Lung (tissue), 12 donors: ENCODE measurements around the gene HCRTR2. TPM values are rescaled to one million over a fixed set of nuclear protein-coding genes. Genes with fewer than 3 reads are reported as not detected.
A peak's percentile ranks its signal among the peaks of the same experiment; 100 is the strongest.

Source experiments
- ATAC-seq: fragments of 200-7000 bp; cut with Tn5 transposase; one replicate; pipeline ENCODE4 v1.9.1; 2020; ENCODE audit warnings: moderate number of reproducible peaks; ENCODE audit not compliant: insufficient read depth, low FRiP score
- DNase-seq, 3 donors: peaks; one replicate each; pipeline ENCODE4 v3.0.0-alpha.2; 2013 to 2017
- H3K27ac ChIP-seq, 2 donors: one replicate each; pipeline ENCODE4 v1.5.1; 2013; ENCODE audit warnings: mild to moderate bottlenecking in 2 of 2, moderate library complexity in 2 of 2, control low read depth in 1 of 2, inconsistent platforms in 1 of 2, low read depth in 1 of 2, low read length in 1 of 2
- H3K27me3 ChIP-seq, 3 donors: one replicate each; pipeline ENCODE4 v1.5.1; 2013; ENCODE audit warnings: low read length in 2 of 3; ENCODE audit not compliant: control insufficient read depth in 3 of 3, insufficient read depth in 3 of 3
- H3K36me3 ChIP-seq, 4 donors: one replicate each; pipeline ENCODE4 v1.5.1; 2013; ENCODE audit warnings: low read length in 4 of 4, mild to moderate bottlenecking in 1 of 4, moderate library complexity in 1 of 4; ENCODE audit not compliant: control insufficient read depth in 4 of 4, insufficient read depth in 4 of 4
- H3K4me1 ChIP-seq, 5 donors: one replicate each; pipeline ENCODE4 v1.5.1; 2013; ENCODE audit warnings: low read length in 5 of 5, mild to moderate bottlenecking in 2 of 5, moderate library complexity in 1 of 5; ENCODE audit not compliant: control insufficient read depth in 5 of 5, insufficient read depth in 5 of 5
- H3K4me3 ChIP-seq: one replicate; pipeline ENCODE4 v1.5.1; 2013; ENCODE audit warnings: mild to moderate bottlenecking, control low read depth, moderate library complexity
- H3K9ac ChIP-seq, 2 donors: one replicate each; pipeline ENCODE4 v1.5.1; 2013; ENCODE audit warnings: low read length in 2 of 2, control low read depth in 1 of 2; ENCODE audit not compliant: insufficient read depth in 1 of 2
- H3K9me3 ChIP-seq, 4 donors: one replicate each; pipeline ENCODE4 v1.5.1; 2013; ENCODE audit warnings: low read length in 3 of 4, mild to moderate bottlenecking in 1 of 4, moderate library complexity in 1 of 4; ENCODE audit not compliant: control insufficient read depth in 4 of 4, insufficient read depth in 3 of 4
- WGBS, 2 donors: extraction: QIAGEN DNeasy Blood & Tissue Kit; methylation state at CpG; one replicate each; pipeline ENCODE4 v1.1.7; 2013; 5-methylcytosine and 5-hydroxymethylcytosine counted together
- polyA plus RNA-seq, 2 donors: library from polyadenylated mRNA; stranded (reverse); fragments of 200-250 nt; gene quantifications; one replicate each; pipeline ENCODE4 v1.2.1, GENCODE V29; 2013
- total RNA-seq, 2 donors: library from RNA; depleted of rRNA in 1 of 2; stranded (reverse); fragments of >200 nt in 1 of 2; gene quantifications; one replicate each; pipeline ENCODE4 v1.2.1, GENCODE V29; 2014 to 2021
- TF ChIP-seq, protein P1 (sequence below): IDR thresholded peaks from 2 replicates; pipeline ENCODE4 v1.5.1; 2012; ENCODE audit warnings: mild to moderate bottlenecking; ENCODE audit errors: control extremely low read depth, extremely low read depth
- donor health status: control.
- donor health status: control.
- donor health status: Bipolar disorder and iron deficiency.
- donor health status: healthy.
- donor health status: DM: yes; HTN: yes; CAD: no.

Gene HCRTR2
- total and polyA plus RNA-seq, 4 donors = not detected

DNA sequence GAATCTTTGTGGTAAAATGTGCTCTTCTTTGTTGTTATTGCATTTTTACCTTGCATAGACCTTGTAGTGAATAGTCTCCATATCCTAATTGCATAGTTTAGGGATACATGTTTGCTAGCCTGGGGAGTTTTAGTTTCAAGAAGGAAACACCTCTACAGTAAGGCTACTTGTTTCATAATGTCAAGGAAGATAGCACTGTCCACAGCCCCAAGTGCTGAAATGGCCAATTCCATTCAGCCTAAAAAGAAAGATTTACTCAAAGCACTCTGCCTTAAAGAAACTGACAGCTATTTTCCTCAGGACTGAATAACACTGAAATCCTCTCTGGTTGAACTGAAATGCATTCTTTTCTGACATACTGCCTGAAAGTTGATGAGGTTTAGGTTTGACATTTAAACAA lies 2.6 kb downstream of the HCRTR2 start:
- Histone ChIP-seq H3K4me1 (peaks cover 0 to 6% (median 0%) of the 10 kb centered on the region in 5 donors), H3K9ac (no peak overlapping the region), H3K9me3 (no peaks in the 10 kb centered on the region), H3K36me3 (no peaks in the 10 kb centered on the region), H3K27ac (no peak overlapping the region), H3K27me3 (peaks cover 0 to 31% (median 21%) of the 10 kb centered on the region in 3 donors), H3K4me3 (no peak overlapping the region)
- DNase-seq (peak; percentile 27 to 64 (median 47)), ATAC-seq (no peak)
- TF ChIP-seq, protein P1, sequence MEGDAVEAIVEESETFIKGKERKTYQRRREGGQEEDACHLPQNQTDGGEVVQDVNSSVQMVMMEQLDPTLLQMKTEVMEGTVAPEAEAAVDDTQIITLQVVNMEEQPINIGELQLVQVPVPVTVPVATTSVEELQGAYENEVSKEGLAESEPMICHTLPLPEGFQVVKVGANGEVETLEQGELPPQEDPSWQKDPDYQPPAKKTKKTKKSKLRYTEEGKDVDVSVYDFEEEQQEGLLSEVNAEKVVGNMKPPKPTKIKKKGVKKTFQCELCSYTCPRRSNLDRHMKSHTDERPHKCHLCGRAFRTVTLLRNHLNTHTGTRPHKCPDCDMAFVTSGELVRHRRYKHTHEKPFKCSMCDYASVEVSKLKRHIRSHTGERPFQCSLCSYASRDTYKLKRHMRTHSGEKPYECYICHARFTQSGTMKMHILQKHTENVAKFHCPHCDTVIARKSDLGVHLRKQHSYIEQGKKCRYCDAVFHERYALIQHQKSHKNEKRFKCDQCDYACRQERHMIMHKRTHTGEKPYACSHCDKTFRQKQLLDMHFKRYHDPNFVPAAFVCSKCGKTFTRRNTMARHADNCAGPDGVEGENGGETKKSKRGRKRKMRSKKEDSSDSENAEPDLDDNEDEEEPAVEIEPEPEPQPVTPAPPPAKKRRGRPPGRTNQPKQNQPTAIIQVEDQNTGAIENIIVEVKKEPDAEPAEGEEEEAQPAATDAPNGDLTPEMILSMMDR = no peak

DNA sequence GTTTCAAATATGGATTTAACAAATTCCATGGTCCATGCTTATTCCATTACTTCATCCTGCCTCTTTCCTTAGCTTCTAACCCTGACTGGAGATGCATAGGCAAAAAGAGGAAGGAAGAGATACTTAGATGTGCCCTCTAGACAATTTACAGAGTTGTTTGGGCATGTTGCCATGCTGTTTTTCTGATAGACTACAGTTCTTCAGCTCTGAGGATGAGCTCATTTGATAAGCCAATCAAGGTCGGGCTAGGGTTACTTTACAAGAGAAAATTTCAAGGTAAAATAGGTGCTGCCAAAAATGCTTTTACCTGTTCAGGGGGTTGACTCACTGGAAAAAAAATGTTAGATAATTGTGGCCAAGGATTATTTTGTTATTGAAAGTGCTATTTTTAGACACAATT lies 5.9 kb downstream of the HCRTR2 start:
- 79 to 89% methylated on average over 1 of the region's 1 CpG for WGBS, 2 donors
- H3K4me1 ChIP-seq = no peaks in the 10 kb centered on the region
- DNase-seq (no peak), ATAC-seq (no peak)
- H3K4me3 ChIP-seq = no peak overlapping the region
- no peaks in the 10 kb centered on the region for H3K9me3 ChIP-seq
- H3K27ac ChIP-seq = no peak overlapping the region
- H3K9ac ChIP-seq = no peak overlapping the region
- TF ChIP-seq, protein P1 = no peak
- H3K36me3 ChIP-seq = no peaks in the 10 kb centered on the region
- peaks cover 0 to 13% (median 10%) of the 10 kb centered on the region in 3 donors for H3K27me3 ChIP-seq

DNA sequence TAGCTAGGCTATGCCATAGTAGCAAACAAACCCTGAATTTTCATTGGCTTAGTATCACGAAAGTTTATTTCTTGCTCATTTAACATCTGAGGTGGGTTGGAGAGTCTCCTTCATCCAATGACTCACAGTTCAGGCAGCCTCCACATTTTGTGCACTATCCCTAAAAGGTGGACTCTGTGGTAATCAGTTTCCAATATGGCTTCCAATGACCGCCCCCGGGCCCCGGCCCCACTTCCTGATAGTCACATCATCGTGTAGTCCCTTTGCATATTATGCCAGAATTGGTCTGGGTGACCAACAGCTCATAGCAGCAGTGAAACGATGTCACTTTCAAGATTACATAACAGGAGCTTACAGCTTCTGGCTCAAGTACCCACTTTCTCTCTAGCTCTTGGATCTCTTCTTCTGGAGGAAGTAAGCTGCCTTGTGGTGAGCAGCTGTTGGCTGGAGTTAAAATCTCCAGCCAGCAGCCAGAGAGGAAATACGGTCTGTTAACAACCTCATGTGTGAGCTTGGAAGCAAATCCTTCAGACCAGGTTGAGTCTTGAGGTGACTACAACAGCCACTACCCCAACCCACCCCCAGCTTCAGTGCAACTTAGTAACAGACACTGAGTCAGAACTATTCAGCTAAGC lies 7.8 kb downstream of the HCRTR2 start:
- Histone ChIP-seq H3K9ac (no peak overlapping the region), H3K36me3 (no peaks in the 10 kb centered on the region), H3K9me3 (no peaks in the 10 kb centered on the region), H3K27me3 (no peaks in the 10 kb centered on the region), H3K4me3 (no peak overlapping the region), H3K27ac (no peak overlapping the region), H3K4me1 (no peaks in the 10 kb centered on the region)
- TF ChIP-seq, protein P1 = no peak
- WGBS, 2 donors = 42 to 47% methylated on average over 7 of the region's 7 CpGs
- DNase-seq (peak in 1 of 3 donors; percentile 6), ATAC-seq (no peak)
